ENCODE results near the gene PCSK2. TPM values are rescaled to one million over a fixed set of nuclear protein-coding genes. Genes with fewer than 3 reads are reported as not detected.

The PCSK2 gene
- total and polyA plus RNA-seq, 2 experiments from 2014 or later, result 1.3 to 3.8 TPM

DNA sequence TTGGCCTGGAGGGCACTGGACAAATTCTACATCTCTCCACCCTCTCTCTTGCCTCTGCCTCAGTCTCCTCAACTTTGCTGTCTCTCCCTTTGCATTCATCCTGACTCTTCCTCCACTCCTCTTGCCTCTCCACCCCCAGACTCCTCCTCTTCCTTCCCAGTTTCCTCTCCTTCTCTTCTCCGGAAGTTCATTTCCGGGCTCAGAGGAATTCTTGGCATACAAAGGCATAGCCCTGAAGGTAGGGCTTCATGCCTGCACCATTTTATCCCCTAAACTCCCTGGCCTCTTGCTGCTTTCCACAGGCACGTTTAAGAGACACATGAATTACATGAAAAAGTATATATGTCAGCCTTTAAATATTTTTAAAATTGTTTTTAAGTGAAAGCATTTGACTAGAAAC is 293.7 kb downstream of the PCSK2 start:
- DNase-seq (ENCODE audit: low spot score), result no peak
- TF ChIP-seq EZH2phosphoT487 (IDR thresholded peaks at IDR 0.05; ENCODE audit: low read depth, severe bottlenecking, unreplicated experiment) (no peak), CTCF (IDR thresholded peaks at IDR 0.05; ENCODE audit: poor library complexity) (no peak), EZH2 (IDR thresholded peaks at IDR 0.05; ENCODE audit: borderline replicate concordance) (no peak)
- no peak overlapping the region for H2AFZ ChIP-seq
- no peaks in the 10 kb centered on the region for H3K36me3 ChIP-seq (replicated peaks; ENCODE audit: insufficient read depth, low read depth)
- no peak overlapping the region for H3K4me2 ChIP-seq
- H3K4me3 ChIP-seq, result no peak overlapping the region
- H3K27me3 ChIP-seq, result no peaks in the 10 kb centered on the region
- H4K20me1 ChIP-seq (ENCODE audit: insufficient read depth, poor library complexity, severe bottlenecking), result no peaks in the 10 kb centered on the region
- H3K79me2 ChIP-seq, result no peaks in the 10 kb centered on the region
- H3K4me1 ChIP-seq (ENCODE audit: insufficient read depth), result no peaks in the 10 kb centered on the region
- WGBS (ENCODE audit: low lambda C conversion rate, missing lambda C conversion rate), result 73% methylated on average over 3 of the region's 3 CpGs
- H3K9me2 ChIP-seq (replicated peaks; ENCODE audit: insufficient read depth), result no peaks in the 10 kb centered on the region
- H3K27ac ChIP-seq, result no peak overlapping the region
- no peaks in the 10 kb centered on the region for H3K9me3 ChIP-seq (ENCODE audit: low read depth)

GRCh38 chr20:17522528-17522927 is 295.7 kb downstream of the PCSK2 start:
- no peaks in the 10 kb centered on the region for H3K9me3 ChIP-seq (ENCODE audit: low read depth)
- no peaks in the 10 kb centered on the region for H3K4me1 ChIP-seq (ENCODE audit: insufficient read depth)
- H3K9me2 ChIP-seq (replicated peaks; ENCODE audit: insufficient read depth), result no peaks in the 10 kb centered on the region
- no peaks in the 10 kb centered on the region for H4K20me1 ChIP-seq (ENCODE audit: insufficient read depth, poor library complexity, severe bottlenecking)
- H2AFZ ChIP-seq, result no peak overlapping the region
- no peak for DNase-seq (ENCODE audit: low spot score)
- H3K27me3 ChIP-seq, result no peaks in the 10 kb centered on the region
- WGBS (ENCODE audit: low lambda C conversion rate, missing lambda C conversion rate), result 78% methylated on average over 3 of the region's 3 CpGs
- H3K4me3 ChIP-seq, result no peak overlapping the region
- H3K36me3 ChIP-seq (replicated peaks; ENCODE audit: insufficient read depth, low read depth), result no peaks in the 10 kb centered on the region
- no peak overlapping the region for H3K4me2 ChIP-seq
- no peak overlapping the region for H3K27ac ChIP-seq
- TF ChIP-seq EZH2 (IDR thresholded peaks at IDR 0.05; ENCODE audit: borderline replicate concordance) (no peak), CTCF (IDR thresholded peaks at IDR 0.05; ENCODE audit: poor library complexity) (no peak), EZH2phosphoT487 (IDR thresholded peaks at IDR 0.05; ENCODE audit: low read depth, severe bottlenecking, unreplicated experiment) (no peak)
- H3K79me2 ChIP-seq, result no peaks in the 10 kb centered on the region

- TF ChIP-seq CTCF (IDR thresholded peaks at IDR 0.05; ENCODE audit: poor library complexity), result no peak
- TF ChIP-seq EZH2 (IDR thresholded peaks at IDR 0.05; ENCODE audit: borderline replicate concordance), result no peak
- TF ChIP-seq EZH2phosphoT487 (IDR thresholded peaks at IDR 0.05; ENCODE audit: low read depth, severe bottlenecking, unreplicated experiment), result no peak
- H3K36me3 ChIP-seq (replicated peaks; ENCODE audit: insufficient read depth, low read depth), result no peaks in the 10 kb centered on the region
Observed at GRCh38 chr20:17523326-17523725, 296.5 kb downstream of the PCSK2 start.

GRCh38 chr20:17524560-17524959 is 297.7 kb downstream of the PCSK2 start:
- 82% methylated on average over 8 of the region's 8 CpGs for WGBS (ENCODE audit: low lambda C conversion rate, missing lambda C conversion rate)
- no peaks in the 10 kb centered on the region for H3K9me3 ChIP-seq (ENCODE audit: low read depth)
- TF ChIP-seq EZH2phosphoT487 (IDR thresholded peaks at IDR 0.05; ENCODE audit: low read depth, severe bottlenecking, unreplicated experiment) (no peak), CTCF (IDR thresholded peaks at IDR 0.05; ENCODE audit: poor library complexity) (no peak), EZH2 (IDR thresholded peaks at IDR 0.05; ENCODE audit: borderline replicate concordance) (no peak)
- H3K79me2 ChIP-seq, result no peaks in the 10 kb centered on the region
- H3K4me1 ChIP-seq (ENCODE audit: insufficient read depth), result no peaks in the 10 kb centered on the region
- H3K9me2 ChIP-seq (replicated peaks; ENCODE audit: insufficient read depth), result no peaks in the 10 kb centered on the region
- no peak overlapping the region for H2AFZ ChIP-seq
- no peaks in the 10 kb centered on the region for H4K20me1 ChIP-seq (ENCODE audit: insufficient read depth, poor library complexity, severe bottlenecking)
- no peak for DNase-seq (ENCODE audit: low spot score)
- H3K4me2 ChIP-seq, result no peak overlapping the region
- H3K4me3 ChIP-seq, result no peak overlapping the region
- H3K27ac ChIP-seq, result no peak overlapping the region
- no peaks in the 10 kb centered on the region for H3K27me3 ChIP-seq
- no peaks in the 10 kb centered on the region for H3K36me3 ChIP-seq (replicated peaks; ENCODE audit: insufficient read depth, low read depth)

More at GRCh38 chr20:17523326-17523725, 296.5 kb downstream of the PCSK2 start:
- no peaks in the 10 kb centered on the region for H3K27me3 ChIP-seq
- no peak overlapping the region for H3K27ac ChIP-seq
- no peak for DNase-seq (ENCODE audit: low spot score)
- no peaks in the 10 kb centered on the region for H3K4me1 ChIP-seq (ENCODE audit: insufficient read depth)
- WGBS (ENCODE audit: low lambda C conversion rate, missing lambda C conversion rate), result 85% methylated on average over 5 of the region's 5 CpGs
- no peak overlapping the region for H3K4me2 ChIP-seq
- H3K79me2 ChIP-seq, result no peaks in the 10 kb centered on the region
- no peaks in the 10 kb centered on the region for H3K9me3 ChIP-seq (ENCODE audit: low read depth)
- no peaks in the 10 kb centered on the region for H3K9me2 ChIP-seq (replicated peaks; ENCODE audit: insufficient read depth)
- no peaks in the 10 kb centered on the region for H4K20me1 ChIP-seq (ENCODE audit: insufficient read depth, poor library complexity, severe bottlenecking)
- no peak overlapping the region for H2AFZ ChIP-seq
- H3K4me3 ChIP-seq, result no peak overlapping the region
